K562 (cell line): ENCODE measurements around the gene CTXN1. TPM values are rescaled to one million over a fixed set of nuclear protein-coding genes. Genes with fewer than 3 reads are reported as not detected.

Experiments used
- ATAC-seq: fragments of 200-7000 bp; cut with Tn5 transposase; 3 replicates; pipeline ENCODE4 v1.9.1; 2020; ENCODE audit warnings: moderate library complexity
- BruUV-seq: library from RNA; stranded (reverse); fragments of 400-500 nt; replicated peaks from 2 replicates; lab custom pipeline; 2021; lab: Mats Ljungman, UMichigan
- CTCF ChIA-PET: fragments of 300-600 bp; formaldehyde crosslinking; extraction: SDS; loops from one replicate; lab custom pipeline; 2021; ENCODE audit warnings: low intra/inter-chr PET ratio; lab: Yijun Ruan, JAX
- POLR2A ChIA-PET: fragments of 300-600, 350-650 bp; sonication (Branson Sonifier 250); formaldehyde crosslinking; extraction: SDS; loops from one replicate; lab custom pipeline; 2021; ENCODE audit warnings: antibody characterized with exemption, inconsistent platforms; lab: Yijun Ruan, JAX
- DNase-seq, 4 experiments: peaks; one replicate each; pipeline versions ENCODE4 v3.0.0 to v3.0.0-alpha.2; 2011 to 2018; ENCODE audit warnings: low spot score in 3 of 4, mixed read lengths in 3 of 4; ENCODE audit errors: extremely low read depth in 1 of 4
- FAIRE-seq: peaks from 2 replicates; lab custom pipeline; 2011; peaks lifted over from hg19 to GRCh38; lab: Jason Lieb, UNC
- H2AFZ ChIP-seq: 2 replicates; pipeline ENCODE4 v1.6.0; 2011; ENCODE audit warnings: low read depth, low read length, control low read depth, inconsistent platforms
- H3K27ac ChIP-seq: fragments of 200-600 bp; 3 replicates; pipeline ENCODE4 v1.8.0; 2011; ENCODE audit warnings: low read depth, mild to moderate bottlenecking, control low read depth, inconsistent platforms, low read length, moderate library complexity, mixed read lengths; ENCODE audit errors: extremely low read depth
- H3K27me3 ChIP-seq, 2 experiments: fragments of 300-600 bp in 1 of 2; 2 replicates in 1 of 2; 3 replicates in 1 of 2; pipeline versions ENCODE4 v1.6.0 to v1.8.0; 2011; ENCODE audit warnings: inconsistent platforms in 2 of 2, low read length in 2 of 2, mild to moderate bottlenecking in 1 of 2, mixed read lengths in 1 of 2, moderate library complexity in 1 of 2; ENCODE audit not compliant: control insufficient read depth in 2 of 2, insufficient read depth in 2 of 2
- H3K36me3 ChIP-seq: fragments of 300-600 bp; 3 replicates; pipeline ENCODE4 v1.8.0; 2011; ENCODE audit warnings: mild to moderate bottlenecking, low read length, inconsistent platforms; ENCODE audit not compliant: control insufficient read depth, insufficient read depth
- H3K4me1 ChIP-seq, 2 experiments: fragments of 200-600 bp in 1 of 2; replicated peaks in 1 of 2; 2 replicates in 1 of 2; 3 replicates in 1 of 2; pipeline versions ENCODE4 v1.5.1 to v1.8.0; 2011; ENCODE audit warnings: inconsistent platforms in 2 of 2, low read length in 2 of 2, mild to moderate bottlenecking in 1 of 2, mixed read lengths in 1 of 2, moderate library complexity in 1 of 2; ENCODE audit not compliant: control insufficient read depth in 2 of 2, insufficient read depth in 2 of 2
- H3K4me2 ChIP-seq: 2 replicates; pipeline ENCODE4 v1.6.1; 2011; ENCODE audit warnings: low read length, control low read depth, inconsistent platforms, mixed read lengths; ENCODE audit not compliant: insufficient read depth
- H3K4me3 ChIP-seq: fragments of 200-600 bp; sonication (generic), shearing (Covaris generic); 2 replicates; pipeline ENCODE4 v1.5.1; 2016; ENCODE audit warnings: control low read depth, inconsistent platforms
- H3K79me2 ChIP-seq: fragments of 200-600 bp; 3 replicates; pipeline ENCODE4 v1.8.0; 2011; ENCODE audit warnings: low read length, inconsistent platforms; ENCODE audit not compliant: control insufficient read depth, insufficient read depth
- H3K9ac ChIP-seq, 2 experiments: 2 replicates each; pipeline versions ENCODE4 v1.6.0 to v1.6.1; 2011; ENCODE audit warnings: low read depth in 2 of 2, low read length in 2 of 2, control low read depth in 1 of 2, inconsistent platforms in 1 of 2, mild to moderate bottlenecking in 1 of 2, mixed read lengths in 1 of 2; ENCODE audit not compliant: insufficient read depth in 1 of 2
- H3K9me1 ChIP-seq: one replicate; pipeline ENCODE4 v1.6.0; 2011; ENCODE audit warnings: inconsistent platforms, mild to moderate bottlenecking, low read length, moderate library complexity; ENCODE audit not compliant: control insufficient read depth, insufficient read depth
- H3K9me3 ChIP-seq: replicated peaks from 2 replicates; pipeline ENCODE4 v1.5.1; 2011; ENCODE audit warnings: low read depth, low read length, inconsistent platforms; ENCODE audit not compliant: control insufficient read depth, insufficient read depth
- H4K20me1 ChIP-seq: replicated peaks from 2 replicates; pipeline ENCODE4 v1.6.1; 2011; ENCODE audit warnings: low read length, inconsistent platforms, mixed read lengths; ENCODE audit not compliant: control insufficient read depth, insufficient read depth
- CEBPG ChIP-seq, 3 experiments: fragments of 200-800 bp in 1 of 3; sonication (Bioruptor generic) in 1 of 3; sonication (generic) in 1 of 3; formaldehyde crosslinking in 1 of 3; IDR thresholded peaks in 2 of 3; conservative IDR thresholded peaks in 1 of 3; 2 replicates each; pipeline versions ENCODE4 v1.6.1 to v1.8.0; 2016 to 2022; ENCODE audit warnings: missing compliant biosample characterization in 2 of 3, missing genetic modification characterization in 2 of 3, mild to moderate bottlenecking in 1 of 3, missing genetic modification reagents in 1 of 3
- GABPB2 ChIP-seq: fragments of 250-450 bp; sonication (Bioruptor Pico); conservative IDR thresholded peaks from 2 replicates; pipeline ENCODE4 v1.5.1; 2021; ENCODE audit warnings: mild to moderate bottlenecking
- GATAD2B ChIP-seq: fragments of 450-650 bp; IDR thresholded peaks from 2 replicates; pipeline ENCODE4 v1.6.1; 2017; ENCODE audit warnings: mild to moderate bottlenecking, borderline replicate concordance
- HNRNPK ChIP-seq: fragments of 200-400 bp; formaldehyde crosslinking; IDR thresholded peaks from one replicate; pipeline ENCODE4 v1.6.1; 2018; ENCODE audit warnings: mild to moderate bottlenecking, low read depth, low read length; ENCODE audit not compliant: poor library complexity, severe bottlenecking
- KLF16 ChIP-seq: IDR thresholded peaks from 2 replicates; pipeline ENCODE4 v1.6.1; 2016; ENCODE audit warnings: antibody characterized with exemption
- MEIS2 ChIP-seq: fragments of 450-650 bp; IDR thresholded peaks from 2 replicates; pipeline ENCODE4 v1.6.1; 2014; ENCODE audit warnings: mild to moderate bottlenecking; ENCODE audit not compliant: partially characterized antibody
- NFE2L1 ChIP-seq: fragments of 450-650 bp; IDR thresholded peaks from 2 replicates; pipeline ENCODE4 v1.6.1; 2016; ENCODE audit warnings: missing genetic modification characterization, low read depth, mild to moderate bottlenecking, missing compliant biosample characterization, moderate library complexity, borderline replicate concordance
- RNF2 ChIP-seq: sonication (generic); IDR thresholded peaks from 2 replicates; pipeline ENCODE4 v1.6.1; 2016
- SAFB2 ChIP-seq: fragments of 200-400 bp; formaldehyde crosslinking; IDR thresholded peaks from 2 replicates; pipeline ENCODE4 v1.6.1; 2018; ENCODE audit warnings: borderline replicate concordance, low read length, low read depth, moderate library complexity; ENCODE audit not compliant: severe bottlenecking
- STAT5B ChIP-seq: fragments of 250-450 bp; sonication (Bioruptor Pico); IDR thresholded peaks from 2 replicates; pipeline ENCODE4 v1.8.0; 2021; ENCODE audit warnings: mild to moderate bottlenecking, inconsistent platforms
- TRIM25 ChIP-seq: fragments of 450-650 bp; IDR thresholded peaks from 2 replicates; pipeline ENCODE4 v1.7.0; 2016; ENCODE audit warnings: borderline replicate concordance
- USF2 ChIP-seq: sonication (generic); formaldehyde crosslinking; IDR thresholded peaks from 2 replicates; pipeline ENCODE4 v1.5.0; 2020; ENCODE audit warnings: missing genetic modification reagents
- YY1 ChIP-seq, 3 experiments: IDR thresholded peaks; 2 replicates each; pipeline ENCODE4 v1.6.1; 2011; ENCODE audit warnings: low read length in 2 of 3, mild to moderate bottlenecking in 2 of 3, moderate library complexity in 2 of 3, borderline replicate concordance in 1 of 3, control low read depth in 1 of 3, low read depth in 1 of 3; ENCODE audit not compliant: insufficient read depth in 3 of 3, insufficient replicate concordance in 2 of 3, control insufficient read depth in 1 of 3, insufficient read length in 1 of 3; ENCODE audit errors: extremely low read depth in 1 of 3
- ZC3H8 ChIP-seq: fragments of 450-650 bp; IDR thresholded peaks from 2 replicates; pipeline ENCODE4 v1.6.1; 2017
- ZFX ChIP-seq: sonication (generic); formaldehyde crosslinking; IDR thresholded peaks from 2 replicates; pipeline ENCODE4 v1.8.0; 2022; ENCODE audit warnings: mild to moderate bottlenecking, missing genetic modification reagents, moderate library complexity
- ZKSCAN8 ChIP-seq: fragments of 200-800 bp; sonication (Bioruptor generic); IDR thresholded peaks from 2 replicates; pipeline ENCODE4 v1.6.1; 2016; ENCODE audit warnings: missing genetic modification characterization, missing compliant biosample characterization
- ZNF146 ChIP-seq: IDR thresholded peaks from one replicate; pipeline ENCODE4 v1.6.1; 2018; ENCODE audit warnings: missing compliant biosample characterization; ENCODE audit not compliant: unreplicated experiment
- ZNF57 ChIP-seq: fragments of 450-650 bp; formaldehyde crosslinking; IDR thresholded peaks from 2 replicates; pipeline ENCODE4 v1.4.0; 2020; ENCODE audit warnings: mild to moderate bottlenecking, moderate library complexity
- ZNF780A ChIP-seq: fragments of 250-450 bp; sonication (Bioruptor Pico); IDR thresholded peaks from 2 replicates; pipeline ENCODE4 v1.5.0; 2021; ENCODE audit warnings: mild to moderate bottlenecking
- WGBS: fragments of 100-300 bp; shearing (Covaris generic); methylation state at CpG from one replicate; pipeline ENCODE4 v1.1.6; 2016; ENCODE audit warnings: low coverage, mixed read lengths; ENCODE audit not compliant: insufficient coverage; ENCODE audit errors: missing lambda C conversion rate; 5-methylcytosine and 5-hydroxymethylcytosine counted together
- in situ Hi-C: fragments of 300-500 bp; cut with MboI; formaldehyde crosslinking; loops from 4 replicates; pipeline ENCODE4 v1.15.0; 2018; ENCODE audit warnings: inconsistent platforms, mixed read lengths
- intact Hi-C: fragments of 100-400 bp; cut with micrococcal nuclease; formaldehyde crosslinking; loops from 2 replicates; pipeline ENCODE4 v1.14.2; 2022
- polyA plus RNA-seq, 8 experiments: library from polyadenylated mRNA; depleted of rRNA in 4 of 8; stranded (reverse) in 5 of 8; unstranded in 3 of 8; fragments of >200 nt; fragmentation: Nextera tagmentation in 2 of 8; fragmentation: Illumina TruSeq in 1 of 8; extraction: Ambion mirVana in 2 of 8; extraction: Trizol in 1 of 8; gene quantifications; 2 replicates each; pipeline versions ENCODE4 v1.2.1 to v1.2.3, GENCODE V29; 2011 to 2014; ENCODE audit warnings: inconsistent platforms in 1 of 8, missing spikeins in 1 of 8
- total RNA-seq, 7 experiments: library from RNA; depleted of rRNA in 6 of 7; stranded (reverse); fragments of >200 nt in 6 of 7; fragmentation: Illumina TruSeq in 2 of 7; extraction: Trizol in 2 of 7; gene quantifications; 2 replicates each; pipeline versions ENCODE4 v1.2.1 to v1.2.3, GENCODE V29; 2011 to 2021; ENCODE audit warnings: low replicate concordance in 1 of 7

CTXN1 gene
- total and polyA plus RNA-seq, 9 of the 15 experiments (the other 6 are each of a cell fraction or from before 2014, with no cell fraction given) = 0.15 to 37.4 (median 1.8) TPM; not detected in 2

- Histone ChIP-seq H3K27me3 (no peaks in the 10 kb centered on the region), H3K4me2 (peak within 1 kb of the TSS; percentile 95), H3K9me1 (peaks cover 4% of the 10 kb centered on the region), H3K79me2 (peaks cover 58% of the 10 kb centered on the region), H3K36me3 (peaks cover 37% of the 10 kb centered on the region), H4K20me1 (no peaks in the 10 kb centered on the region), H3K9ac (peak within 1 kb of the TSS; percentile 95 to 99), H3K4me3 (peak within 1 kb of the TSS; percentile 64), H3K4me1 (peaks cover 11 to 28% of the 10 kb centered on the region in 2 experiments; a peak in 4 of 5 replicates), H3K27ac (peak within 1 kb of the TSS; percentile 94), H2AFZ (peak within 1 kb of the TSS; percentile 79), H3K9me3 (no peaks in the 10 kb centered on the region)
- ChIA-PET CTCF (interaction anchor here (0.5 to 2.3 kb wide), 5 partner anchors 27 to 309 kb away, joined by 3 to 16 read pairs (median 5); no protein-coding TSS in a partner anchor), POLR2A (interaction anchor here (0.6 to 2.7 kb wide), 27 partner anchors 10 to 1169 kb away, joined by 3 to 27 read pairs (median 4); partner anchors contain the start of genes CTXN1, LRRC8E, NDUFA7 and RPS28)
- BruUV-seq = no TSS peak
- ATAC-seq = peak; percentile 99
- intact Hi-C loops (loop anchor here (1.0 to 10.0 kb wide), 4 partner anchors 59 to 310 kb away; no protein-coding TSS in a partner anchor), in situ Hi-C loops (no loop called here)
- peak; percentile 97 to 99 (median 98) for DNase-seq
- WGBS = under 1% methylated on average over 52 of the region's 56 CpGs
- FAIRE-seq = peak; percentile 99
- TF ChIP-seq GATAD2B = no peak
- TF ChIP-seq TRIM25 = no peak
- no peak for TF ChIP-seq STAT5B
- TF ChIP-seq MEIS2 = no peak
- TF ChIP-seq RNF2 = 0 out of 2 replicates have a peak, but pooled peaks have one; percentile 24
- TF ChIP-seq HNRNPK = no peak
- TF ChIP-seq ZNF57 (CRISPR knock-in tag) = 0 out of 2 replicates have a peak, but pooled peaks have one; percentile 20
- no peak for TF ChIP-seq ZNF146
- TF ChIP-seq KLF16 = no peak
- TF ChIP-seq USF2 (CRISPR knock-in tag) = peak; percentile 54
- peak; percentile 95 for TF ChIP-seq ZFX (CRISPR knock-in tag)
- peak; percentile 99 for TF ChIP-seq CEBPG (CRISPR knock-in tag; IDR thresholded peaks at IDR 0.05)
- TF ChIP-seq CEBPG (tag; conservative IDR thresholded peaks at IDR 0.05 in 1 of 2, IDR thresholded peaks at IDR 0.05 in 1 of 2) = peak; percentile 99 to 100
- no peak for TF ChIP-seq ZC3H8
- no peak for TF ChIP-seq ZNF780A
- no peak for TF ChIP-seq ZKSCAN8 (CRISPR knock-in tag)
- no peak for TF ChIP-seq SAFB2
- no peak for TF ChIP-seq GABPB2 (CRISPR knock-in tag)
- peak; percentile 89 to 99 (median 96) for TF ChIP-seq YY1 (IDR thresholded peaks at IDR 0.05; ENCODE audit: borderline replicate concordance in 1 of 3, control insufficient read depth in 1 of 3, extremely low read depth in 1 of 3, insufficient read depth in 3 of 3, insufficient read length in 1 of 3, insufficient replicate concordance in 2 of 3, low read depth in 1 of 3, low read length in 2 of 3)
- TF ChIP-seq NFE2L1 (tag) = no peak
Measured at GRCh38 chr19:7943444-7944176, 17.7 kb upstream of the CTXN1 start, which contains the start of gene TIMM44. Gene TIMM44 (minus strand): TSS chr19:7943666. CDS start chr19:7943651, 15 bp downstream.
